GM10847 (cell line): Measurements from ENCODE around the gene PPP1R3G.

ENCODE experiments used
- POLR2A ChIP-seq: IDR thresholded peaks from 2 replicates; pipeline ENCODE4 v1.6.1; 2011; ENCODE audit not compliant: insufficient read length; ENCODE audit errors: extremely low read depth

The PPP1R3G gene

DNA sequence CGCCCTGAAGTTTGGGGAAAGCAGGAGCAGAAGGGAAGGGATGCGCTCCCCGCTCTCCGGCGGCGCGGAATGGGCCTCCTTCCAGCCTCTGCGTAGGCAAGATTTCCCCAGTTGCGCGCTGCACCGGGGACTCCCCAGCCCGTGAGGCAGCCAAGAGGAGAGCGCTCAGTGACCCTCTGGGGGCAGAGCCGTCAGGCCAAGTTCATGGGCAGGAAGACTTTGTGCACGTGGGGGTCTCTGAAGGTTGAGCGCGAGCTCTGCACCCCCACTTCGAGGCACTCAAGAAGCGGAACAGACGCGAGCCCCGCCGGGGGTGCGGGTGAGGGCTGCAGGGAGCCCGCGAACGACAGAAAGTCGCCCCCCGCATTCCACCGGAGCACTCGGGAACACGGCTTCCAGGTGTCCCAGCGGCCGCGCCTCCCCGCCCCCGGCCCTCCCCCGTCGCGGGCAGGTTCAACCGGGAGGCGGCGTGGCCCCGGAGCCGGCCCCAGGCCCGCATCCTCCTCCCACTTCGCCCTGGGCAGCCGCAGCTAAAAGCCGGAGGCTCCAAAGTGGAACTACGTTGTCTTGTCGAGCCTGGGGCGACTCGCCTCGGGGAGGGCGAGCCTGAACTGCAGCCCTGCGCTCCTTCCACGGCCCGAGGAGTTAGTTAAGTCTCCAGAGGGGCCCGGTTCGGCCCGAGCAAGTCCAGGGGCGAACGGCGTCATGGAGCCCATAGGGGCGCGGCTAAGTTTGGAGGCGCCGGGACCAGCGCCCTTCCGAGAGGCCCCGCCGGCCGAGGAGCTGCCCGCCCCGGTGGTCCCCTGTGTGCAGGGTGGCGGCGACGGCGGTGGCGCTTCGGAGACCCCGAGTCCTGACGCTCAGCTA, at the start of gene PPP1R3G:
Gene PPP1R3G (plus strand): TSS at position 561 of the 867 bp plus-strand sequence. CDS start 145 bp downstream, at position 706.
- TF ChIP-seq POLR2A: no peak

DNA sequence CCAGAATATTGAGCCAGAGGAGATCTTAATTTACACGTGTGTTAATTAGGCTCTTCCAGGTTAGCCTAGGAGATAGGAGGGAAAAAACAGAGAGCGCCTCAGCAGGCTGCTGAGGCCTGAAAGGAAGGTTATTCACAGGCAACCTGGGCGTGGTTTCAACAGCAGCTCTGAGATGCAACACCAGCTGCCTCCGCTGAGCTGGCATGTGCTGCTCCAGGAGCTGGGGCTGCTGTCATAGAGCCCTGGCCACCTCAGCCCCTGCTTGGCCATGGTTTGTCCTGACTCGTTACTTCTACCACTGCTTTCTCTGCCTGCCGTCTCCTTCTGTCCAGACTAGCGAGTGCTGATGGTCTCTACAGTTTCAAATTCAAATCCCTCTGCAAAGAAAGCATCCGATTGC, 48.9 kb upstream of the PPP1R3G start:
- no peak for TF ChIP-seq POLR2A

DNA sequence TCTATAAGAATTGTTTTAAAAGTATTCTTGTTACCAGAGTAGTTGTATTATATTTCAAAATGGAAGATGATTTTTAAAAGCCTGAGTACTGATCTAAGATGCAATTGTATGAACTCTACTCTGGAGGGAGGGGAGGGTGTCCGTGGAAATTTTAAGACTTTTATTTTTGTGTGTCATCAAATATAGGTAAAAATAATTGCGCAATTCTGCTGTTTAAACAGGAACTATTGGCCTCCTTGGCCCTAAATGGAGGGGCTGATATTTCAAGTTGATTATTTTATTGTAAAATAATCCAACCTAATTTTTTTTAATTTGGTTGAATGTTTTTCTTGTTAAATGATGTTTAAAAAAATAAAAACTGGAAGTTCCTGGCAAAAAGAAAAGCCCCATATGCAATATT, 43.2 kb upstream of the PPP1R3G start:
- TF ChIP-seq POLR2A: no peak

DNA sequence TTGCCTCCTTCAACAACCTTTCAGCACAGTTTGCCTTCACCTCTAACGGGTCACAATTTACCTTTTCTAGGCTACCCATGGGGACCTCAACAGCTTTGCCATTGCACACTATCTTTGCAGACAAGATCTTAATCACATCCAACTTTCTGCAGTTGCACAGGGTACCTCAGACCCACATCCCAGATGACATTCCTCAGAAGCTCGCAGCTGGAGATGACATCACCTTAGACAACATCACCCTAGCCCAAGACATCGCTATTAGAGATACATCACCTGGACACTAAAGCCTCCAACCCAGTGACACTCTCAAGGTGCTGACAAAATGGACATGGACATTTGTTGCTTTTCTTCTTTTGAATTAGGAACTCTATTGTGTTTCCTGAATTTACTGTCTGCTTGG, 42.7 kb upstream of the PPP1R3G start:
- TF ChIP-seq POLR2A: no peak

DNA sequence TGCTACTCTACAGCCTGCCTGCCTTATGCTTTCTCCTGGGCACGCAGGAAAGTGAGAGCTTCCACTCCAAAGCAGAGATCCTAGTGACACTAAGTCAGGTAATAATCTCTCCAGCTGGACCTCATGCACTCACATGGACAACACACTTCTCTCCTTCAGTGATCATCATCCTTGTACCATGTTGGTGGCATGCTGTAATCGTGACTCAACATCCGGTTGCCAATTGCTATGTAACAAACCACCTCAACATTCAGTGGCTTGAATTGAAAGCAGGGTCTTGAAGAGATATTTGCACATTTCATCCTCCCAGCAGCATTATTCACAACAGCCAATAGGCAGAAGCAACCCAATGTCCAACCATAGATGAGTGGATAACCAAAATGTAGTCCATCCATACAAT, 40.3 kb upstream of the PPP1R3G start:
- TF ChIP-seq POLR2A: no peak

DNA sequence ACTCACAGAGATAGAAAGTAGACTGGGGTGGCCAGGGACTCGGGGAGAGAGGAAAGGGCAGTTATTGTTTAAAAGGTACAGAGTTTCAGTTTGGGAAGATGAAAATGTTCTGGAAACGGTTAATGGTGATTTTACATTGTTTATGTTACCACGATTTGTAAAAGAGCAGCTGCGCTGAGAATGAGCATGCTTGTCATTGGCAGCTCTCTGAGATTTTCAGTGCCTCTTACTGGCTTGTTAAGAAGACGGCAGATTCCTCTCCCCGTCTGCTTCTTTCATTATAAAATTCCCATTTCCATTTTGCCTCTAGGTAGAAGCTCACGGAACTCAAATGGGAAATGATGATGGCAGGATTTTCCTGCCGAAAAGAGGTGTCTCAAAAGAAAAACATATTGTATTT, 39.7 kb upstream of the PPP1R3G start:
- no peak for TF ChIP-seq POLR2A

DNA sequence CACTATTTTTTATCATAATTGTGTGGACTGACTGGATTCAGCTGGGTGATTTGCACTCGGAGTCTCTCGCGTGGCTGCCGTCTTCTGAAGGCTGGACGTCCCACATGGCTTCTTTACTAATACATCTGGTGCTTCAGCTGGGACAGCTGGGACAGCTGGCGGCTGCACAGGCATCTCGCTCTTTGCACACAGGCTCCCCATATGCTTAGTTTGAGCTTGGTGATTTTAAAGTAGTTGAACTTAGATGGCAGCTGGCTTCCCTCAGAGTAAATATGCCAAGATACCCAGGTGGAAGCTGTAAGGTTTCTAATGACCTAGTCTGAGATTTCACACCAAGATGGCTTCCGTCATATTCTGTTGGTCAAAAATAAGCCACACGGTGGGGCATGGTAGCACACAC, 38.7 kb upstream of the PPP1R3G start:
- TF ChIP-seq POLR2A: no peak

DNA sequence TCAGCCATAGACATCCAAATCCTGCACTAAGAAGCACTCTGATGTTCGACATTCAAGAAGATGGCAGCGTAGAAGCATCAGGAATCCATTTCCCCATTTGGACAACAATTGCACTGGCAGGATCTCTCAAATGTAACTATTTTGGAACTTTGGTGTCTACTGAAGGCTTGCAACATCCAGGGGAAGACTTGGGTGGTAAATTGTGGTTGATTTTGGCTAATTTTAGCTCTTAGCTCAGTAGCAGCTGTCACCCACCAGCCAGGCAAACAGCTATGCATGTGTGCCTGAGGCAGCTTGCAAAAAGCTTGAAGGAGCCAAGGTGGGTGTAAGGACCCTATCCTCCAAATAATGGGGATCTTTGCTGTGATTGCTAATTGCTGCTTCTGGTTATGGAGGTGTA, 35.1 kb upstream of the PPP1R3G start:
- TF ChIP-seq POLR2A: no peak

DNA sequence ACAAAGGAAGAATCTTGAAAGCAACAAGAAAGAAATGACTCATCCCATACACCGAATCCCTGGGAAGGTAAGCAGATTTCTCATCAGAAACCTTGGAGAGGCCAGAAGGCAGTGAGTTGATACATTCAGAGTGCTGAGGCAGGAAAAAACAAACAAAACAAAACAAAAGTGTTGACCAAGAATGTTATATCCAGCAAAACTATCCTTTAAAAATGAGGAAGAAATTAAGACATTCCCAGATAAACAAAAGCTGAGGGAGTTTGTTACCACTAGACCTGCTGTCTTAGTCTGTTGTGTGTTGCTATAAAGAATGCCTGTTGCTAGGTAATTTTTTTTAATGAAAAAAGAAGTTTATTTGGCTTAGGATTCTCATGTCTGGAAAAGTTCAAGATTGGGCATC, 33.7 kb upstream of the PPP1R3G start:
- TF ChIP-seq POLR2A: no peak

DNA sequence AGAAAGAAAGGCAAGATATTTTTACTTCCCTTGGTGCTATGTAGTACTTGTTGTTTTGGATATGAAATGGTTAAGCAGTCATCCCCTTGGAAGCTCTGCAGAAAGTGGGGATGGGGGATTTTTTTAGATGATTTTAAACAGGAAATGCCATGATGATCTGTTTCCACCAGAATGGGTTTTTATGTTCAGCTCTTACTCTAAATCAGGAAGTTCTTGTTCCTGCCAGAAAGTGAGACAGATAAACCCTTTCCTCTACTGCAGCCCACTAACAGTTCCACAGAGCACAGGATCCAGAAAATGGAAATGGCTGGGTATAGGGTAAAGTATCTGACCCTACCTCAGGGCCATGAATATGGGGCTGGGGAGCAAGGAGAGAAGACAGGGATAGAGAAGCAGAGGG, 32.1 kb upstream of the PPP1R3G start:
- TF ChIP-seq POLR2A: no peak

DNA sequence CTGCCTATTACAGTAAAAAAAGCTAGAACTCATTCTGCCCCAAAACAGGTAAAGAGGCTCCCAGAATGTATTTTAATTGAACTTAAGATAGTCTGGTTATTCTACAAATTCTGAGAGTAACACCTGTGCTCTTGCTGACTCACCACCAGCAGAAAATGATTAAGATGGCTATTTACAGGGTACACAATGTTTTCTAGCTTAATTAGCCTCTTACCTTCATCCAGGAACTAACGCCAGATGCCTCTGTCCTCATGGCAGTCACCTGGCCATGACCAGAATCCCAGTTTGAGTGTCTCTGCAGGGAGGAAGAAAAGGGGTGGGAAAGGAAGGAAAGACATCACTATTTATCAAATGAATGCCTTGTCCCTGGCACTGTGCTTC, 31.3 kb upstream of the PPP1R3G start:
- TF ChIP-seq POLR2A: no peak

DNA sequence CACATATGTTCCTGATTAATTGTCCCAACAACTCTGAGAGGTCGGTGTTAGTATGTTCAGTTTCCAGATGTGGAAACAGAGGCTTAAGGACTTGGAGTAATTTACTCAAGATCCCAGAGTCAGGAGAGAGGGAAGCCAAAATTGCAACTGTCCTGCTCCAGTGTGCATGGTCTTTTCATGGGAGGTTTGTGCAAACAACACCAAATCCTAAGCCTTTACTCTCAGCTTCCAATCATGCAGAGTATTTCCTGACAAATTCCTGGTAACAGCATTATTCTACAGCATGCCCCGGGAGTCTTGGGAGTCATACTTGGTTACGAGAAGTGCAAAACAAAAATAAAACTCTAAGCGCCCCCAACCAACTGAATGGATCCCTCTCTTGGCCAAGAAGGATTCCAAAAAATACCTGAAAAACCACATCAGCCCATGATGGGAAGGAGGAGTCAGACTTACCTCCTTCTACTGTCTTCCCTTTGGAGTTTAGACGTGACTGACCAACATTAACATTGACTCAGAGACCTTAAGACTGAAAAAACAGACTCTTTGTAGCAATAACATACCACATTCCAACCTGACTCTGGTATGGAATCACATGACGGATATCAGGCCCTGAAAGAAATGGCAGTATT, 30.8 kb upstream of the PPP1R3G start:
- no peak for TF ChIP-seq POLR2A

DNA sequence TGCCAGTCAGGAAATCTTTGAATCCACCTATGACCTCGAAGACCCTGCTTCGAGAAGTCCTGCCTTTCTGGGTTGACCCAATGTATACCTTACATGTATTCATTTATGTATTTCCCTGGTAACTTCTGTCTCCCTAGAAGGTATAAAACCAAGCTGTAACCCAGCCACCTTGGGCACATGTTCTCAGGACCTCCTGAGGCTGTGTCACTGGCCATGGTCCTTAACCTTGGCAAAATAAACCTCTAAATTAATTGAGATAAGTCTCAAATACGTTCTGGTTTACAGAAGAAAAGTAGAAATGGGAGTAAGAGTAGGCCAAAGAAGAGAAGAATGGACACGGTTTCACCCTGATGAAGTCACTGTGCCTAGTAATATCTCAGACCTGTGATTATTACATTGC, 30.0 kb upstream of the PPP1R3G start:
- TF ChIP-seq POLR2A: no peak

DNA sequence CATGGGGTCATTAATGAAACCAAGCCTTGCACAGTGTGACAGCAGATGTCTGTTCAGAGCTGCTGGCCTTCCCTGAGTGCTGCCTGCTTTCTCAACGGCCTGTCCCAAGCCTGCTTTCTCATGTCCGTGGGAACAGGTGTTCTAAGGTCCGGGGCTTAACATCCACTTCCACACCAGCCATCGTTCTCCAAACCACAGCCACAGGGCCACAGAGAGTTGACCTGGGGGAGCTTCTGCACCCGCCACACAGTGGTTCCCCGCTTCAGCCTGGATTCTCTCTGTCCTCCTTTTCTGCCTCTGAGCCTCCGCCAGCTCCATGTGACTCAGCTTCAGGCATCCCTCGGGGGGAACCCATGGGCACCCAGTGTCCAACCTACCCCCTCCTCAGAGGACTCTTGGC, 26.9 kb upstream of the PPP1R3G start:
- no peak for TF ChIP-seq POLR2A

DNA sequence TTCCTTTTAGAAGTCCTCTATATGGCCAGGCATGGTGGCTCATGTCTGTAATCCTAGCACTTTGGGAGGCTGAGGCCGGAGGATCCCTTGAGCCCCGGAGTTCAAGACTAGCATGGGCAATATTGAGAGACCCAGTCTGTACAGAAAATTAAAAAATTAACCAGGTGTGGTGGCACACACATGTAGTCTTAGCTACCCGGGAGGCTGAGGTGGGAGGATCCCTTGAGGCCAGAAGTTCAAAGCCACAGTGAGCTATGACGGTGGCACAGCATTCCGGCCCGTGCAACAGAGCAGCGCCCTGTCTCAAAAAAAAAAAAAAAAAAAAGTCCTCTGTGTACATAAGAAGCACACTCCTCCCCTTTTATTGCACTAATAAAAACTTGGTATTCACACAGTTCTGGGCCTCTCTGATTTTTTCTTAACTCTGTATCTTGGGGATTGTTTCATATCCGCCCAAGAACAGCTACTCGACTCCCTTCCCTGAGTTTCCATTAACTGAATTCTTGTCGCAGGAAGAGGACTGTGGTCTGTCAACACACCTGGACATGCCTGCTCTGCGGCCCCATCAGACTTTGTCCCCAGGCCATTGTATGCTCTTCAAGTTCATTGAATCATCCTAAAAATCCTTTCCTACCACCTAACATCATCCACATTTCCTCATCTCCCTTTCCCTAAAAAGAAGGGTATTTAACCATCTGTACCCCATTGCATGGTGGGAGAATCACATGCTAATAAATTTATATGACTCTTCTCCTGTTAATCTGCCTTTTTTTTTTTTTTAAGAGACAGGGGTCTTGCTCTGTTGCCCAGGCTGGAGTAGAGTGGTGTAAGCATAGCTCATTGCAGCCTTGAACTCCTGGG, 25.9 kb upstream of the PPP1R3G start:
- no peak for TF ChIP-seq POLR2A

DNA sequence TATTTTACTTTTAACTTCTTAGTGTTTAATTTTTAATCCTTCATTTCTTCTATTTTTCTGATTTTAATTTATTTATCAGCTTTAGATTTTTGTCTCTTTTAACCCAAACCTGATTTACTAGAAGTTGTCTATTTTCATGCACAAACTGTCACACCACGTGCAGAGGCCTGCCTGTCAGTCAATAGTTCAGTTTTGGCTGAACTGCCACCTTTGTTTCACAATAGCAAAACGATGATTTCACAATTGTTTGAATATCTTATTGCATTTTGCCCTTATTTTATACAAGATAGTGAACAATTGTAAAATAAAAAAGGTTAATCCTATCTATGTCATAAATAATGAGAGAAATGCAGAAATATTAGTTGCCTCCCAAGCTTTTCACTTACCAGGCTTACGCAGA, 24.0 kb upstream of the PPP1R3G start:
- no peak for TF ChIP-seq POLR2A
